ENCODE data around the gene ELN. TPM values are rescaled to one million over a fixed set of nuclear protein-coding genes. Genes with fewer than 3 reads are reported as not detected.
A peak's percentile ranks its signal among the peaks of the same experiment; 100 is the strongest.

Gene ELN
- total RNA-seq, 1 donor from 2014 or later = 6.2 TPM

GRCh38 chr7:74059681-74060588 lies 32.0 kb downstream of the ELN start:
- no peak for DNase-seq (ENCODE audit: low read depth in 2 of 2)

GRCh38 chr7:74061840-74062539 lies 34.0 kb downstream of the ELN start:
- peak; percentile 82 to 93 for DNase-seq (ENCODE audit: low read depth in 2 of 2)

GRCh38 chr7:74063223-74063641 lies 35.3 kb downstream of the ELN start:
- no peak for DNase-seq (ENCODE audit: low read depth in 2 of 2)

GRCh38 chr7:74063646-74064045 lies 35.7 kb downstream of the ELN start:
- no peak for DNase-seq (ENCODE audit: low read depth in 2 of 2)

GRCh38 chr7:74064696-74065095 lies 36.7 kb downstream of the ELN start:
- no peak for DNase-seq (ENCODE audit: low read depth in 2 of 2)

- no peak for DNase-seq (ENCODE audit: low read depth in 2 of 2)
Measured at GRCh38 chr7:74066626-74067025, 38.7 kb downstream of the ELN start.

- DNase-seq (ENCODE audit: low read depth in 2 of 2) = no peak
Measured at GRCh38 chr7:74068378-74069085, 40.6 kb downstream of the ELN start.

- no peak for DNase-seq (ENCODE audit: low read depth in 2 of 2)
Measured at GRCh38 chr7:74069086-74069541, 41.1 kb downstream of the ELN start.

GRCh38 chr7:74069790-74070618 lies 42.0 kb downstream of the ELN start:
- no peak for DNase-seq (ENCODE audit: low read depth in 2 of 2)

- no peak for DNase-seq (ENCODE audit: low read depth in 2 of 2)
Measured at GRCh38 chr7:74070619-74070921, 42.6 kb downstream of the ELN start.

- DNase-seq (ENCODE audit: low read depth in 2 of 2) = no peak
Measured at GRCh38 chr7:74071121-74071520, 43.1 kb downstream of the ELN start.

- DNase-seq (ENCODE audit: low read depth in 2 of 2) = no peak
Measured at GRCh38 chr7:74074770-74075169, 46.8 kb downstream of the ELN start.

GRCh38 chr7:74078461-74078860 lies 50.5 kb downstream of the ELN start:
- no peak for DNase-seq (ENCODE audit: low read depth in 2 of 2)

GRCh38 chr7:74082770-74083116 lies 54.8 kb downstream of the ELN start:
- no peak for DNase-seq (ENCODE audit: low read depth in 2 of 2)

GRCh38 chr7:74083117-74083876 lies 55.3 kb downstream of the ELN start, which contains the start of gene LIMK1:
Gene LIMK1, plus strand, starts transcription at chr7:74083804. Its CDS starts 187 bp downstream, at chr7:74083991.
- DNase-seq (ENCODE audit: low read depth in 2 of 2) = peak; percentile 50 to 81

- peak in 1 of 2 donors; percentile 41 for DNase-seq (ENCODE audit: low read depth in 2 of 2)
Measured at GRCh38 chr7:74083928-74084721, 56.2 kb downstream of the ELN start.

GRCh38 chr7:74084722-74085578 lies 57.0 kb downstream of the ELN start:
- peak in 1 of 2 donors; percentile 14 for DNase-seq (ENCODE audit: low read depth in 2 of 2)

GRCh38 chr7:74087791-74088453 lies 59.9 kb downstream of the ELN start:
- DNase-seq (ENCODE audit: low read depth in 2 of 2) = no peak
